HepG2 (cell line): ENCODE results near the gene DDX1. TPM values are rescaled to one million over a fixed set of nuclear protein-coding genes. Genes with fewer than 3 reads are reported as not detected.

Experiments used
- ATAC-seq: fragments of 200-7000 bp; cut with Tn5 transposase; 3 replicates; pipeline ENCODE4 v1.9.1; 2020; ENCODE audit warnings: mild to moderate bottlenecking, moderate library complexity
- BruUV-seq: library from RNA; stranded (reverse); fragments of 400-500 nt; replicated peaks from 2 replicates; lab custom pipeline; 2021; lab: Mats Ljungman, UMichigan
- CTCF ChIA-PET: fragments of 300-600 bp; formaldehyde crosslinking; extraction: SDS; loops from one replicate; lab custom pipeline; 2021; ENCODE audit warnings: low total read pairs, inconsistent platforms, low intra/inter-chr PET ratio; lab: Yijun Ruan, JAX
- POLR2A ChIA-PET: fragments of 350-600 bp; sonication (Branson Sonifier 250); formaldehyde crosslinking; loops from one replicate; lab custom pipeline; 2020; ENCODE audit warnings: antibody characterized with exemption, inconsistent platforms; lab: Yijun Ruan, JAX
- DNase-seq: peaks from one replicate; pipeline ENCODE4 v3.0.0-alpha.2; 2015; ENCODE audit warnings: low spot score
- FAIRE-seq: peaks from 3 replicates; lab custom pipeline; 2011; peaks lifted over from hg19 to GRCh38; lab: Jason Lieb, UNC
- H2AFZ ChIP-seq: one replicate; pipeline ENCODE4 v1.6.1; 2011; ENCODE audit warnings: low read length, inconsistent platforms
- H3K27ac ChIP-seq: fragments of 300-600 bp; 3 replicates; pipeline ENCODE4 v1.8.0; 2011; ENCODE audit warnings: mixed run types, mild to moderate bottlenecking, mixed read lengths, low read length, inconsistent platforms; ENCODE audit not compliant: insufficient read depth; ENCODE audit errors: extremely low read length
- H3K27me3 ChIP-seq, 2 experiments: fragments of 200-600 bp in 1 of 2; 2 replicates in 1 of 2; 3 replicates in 1 of 2; pipeline versions ENCODE4 v1.6.0 to v1.8.0; 2011; ENCODE audit warnings: low read length in 2 of 2, mild to moderate bottlenecking in 2 of 2, moderate library complexity in 2 of 2, inconsistent platforms in 1 of 2; ENCODE audit not compliant: insufficient read depth in 2 of 2, control insufficient read depth in 1 of 2
- H3K36me3 ChIP-seq, 2 experiments: fragments of 200-600 bp in 1 of 2; replicated peaks in 1 of 2; 2 replicates in 1 of 2; 3 replicates in 1 of 2; pipeline versions ENCODE4 v1.5.1 to v1.8.0; 2011; ENCODE audit warnings: low read length in 2 of 2, inconsistent platforms in 1 of 2; ENCODE audit not compliant: insufficient read depth in 2 of 2, control insufficient read depth in 1 of 2
- H3K4me1 ChIP-seq: 2 replicates; pipeline ENCODE4 v1.5.1; 2012; ENCODE audit warnings: low read length, inconsistent platforms; ENCODE audit not compliant: insufficient read depth
- H3K4me2 ChIP-seq: 2 replicates; pipeline ENCODE4 v1.6.0; 2011; ENCODE audit warnings: low read depth, low read length, inconsistent platforms
- H3K4me3 ChIP-seq, 3 experiments: fragments of 200-600 bp in 1 of 3; sonication (generic), shearing (Covaris generic) in 1 of 3; replicated peaks in 1 of 3; 2 replicates each; pipeline ENCODE4 v1.5.1; 2011 to 2016; ENCODE audit warnings: low read length in 3 of 3, inconsistent platforms in 2 of 3, low read depth in 2 of 3, mild to moderate bottlenecking in 2 of 3, control low read depth in 1 of 3, mixed read lengths in 1 of 3; ENCODE audit not compliant: insufficient read depth in 1 of 3
- H3K79me2 ChIP-seq: one replicate; pipeline ENCODE4 v1.6.1; 2011; ENCODE audit warnings: low read length, inconsistent platforms; ENCODE audit not compliant: insufficient read depth
- H3K9ac ChIP-seq: 2 replicates; pipeline ENCODE4 v1.6.0; 2011; ENCODE audit warnings: mild to moderate bottlenecking, low read depth, low read length, inconsistent platforms; ENCODE audit not compliant: insufficient read depth
- H3K9me3 ChIP-seq: 2 replicates; pipeline ENCODE4 v1.5.1; 2012; ENCODE audit warnings: mild to moderate bottlenecking, low read length
- H4K20me1 ChIP-seq: 2 replicates; pipeline ENCODE4 v1.6.0; 2011; ENCODE audit warnings: inconsistent platforms, mild to moderate bottlenecking, low read length, moderate library complexity; ENCODE audit not compliant: insufficient read depth
- EP300 ChIP-seq, 3 experiments: sonication (generic) in 1 of 3; formaldehyde crosslinking in 1 of 3; IDR thresholded peaks; 2 replicates each; pipeline versions ENCODE4 v1.5.1 to v1.6.1; 2011 to 2020; ENCODE audit warnings: low read depth in 2 of 3, low read length in 2 of 3, borderline replicate concordance in 1 of 3, improper control_type of control experiment in 1 of 3, mild to moderate bottlenecking in 1 of 3, missing genetic modification reagents in 1 of 3, moderate library complexity in 1 of 3
- HNF4G ChIP-seq, 2 experiments: sonication (generic) in 1 of 2; formaldehyde crosslinking in 1 of 2; IDR thresholded peaks; 2 replicates each; pipeline versions ENCODE4 v1.4.0 to v1.6.1; 2011 to 2020; ENCODE audit warnings: borderline replicate concordance in 2 of 2, low read depth in 2 of 2, mild to moderate bottlenecking in 2 of 2, low read length in 1 of 2, missing genetic modification reagents in 1 of 2, moderate library complexity in 1 of 2
- JARID2 ChIP-seq: sonication (generic); formaldehyde crosslinking; IDR thresholded peaks from 2 replicates; pipeline ENCODE4 v1.8.1; 2023; ENCODE audit warnings: missing genetic modification reagents, inconsistent platforms; ENCODE audit not compliant: insufficient replicate concordance
- PAX8 ChIP-seq: sonication (generic); formaldehyde crosslinking; IDR thresholded peaks from 2 replicates; pipeline ENCODE4 v1.8.0; 2022; ENCODE audit warnings: mild to moderate bottlenecking, missing genetic modification reagents, borderline replicate concordance
- PHF21A ChIP-seq: sonication (generic); formaldehyde crosslinking; IDR thresholded peaks from 2 replicates; pipeline ENCODE4 v1.5.0; 2020; ENCODE audit warnings: mild to moderate bottlenecking, missing genetic modification reagents
- RFX3 ChIP-seq: IDR thresholded peaks from 2 replicates; pipeline ENCODE4 v1.6.1; 2016; ENCODE audit warnings: missing biosample characterization, missing genetic modification reagents
- ZNF20 ChIP-seq: sonication (generic); formaldehyde crosslinking; IDR thresholded peaks from 2 replicates; pipeline ENCODE4 v1.4.0; 2020; ENCODE audit warnings: mild to moderate bottlenecking, moderate library complexity, missing genetic modification reagents
- ZNF235 ChIP-seq: sonication (generic); formaldehyde crosslinking; IDR thresholded peaks from 2 replicates; pipeline ENCODE4 v1.8.1; 2023; ENCODE audit warnings: mild to moderate bottlenecking, missing genetic modification reagents, borderline replicate concordance
- ZSCAN29 ChIP-seq: sonication (generic); formaldehyde crosslinking; conservative IDR thresholded peaks from 2 replicates; pipeline ENCODE4 v1.4.0; 2020; ENCODE audit warnings: mild to moderate bottlenecking, missing genetic modification reagents
- WGBS: methylation state at CpG from one replicate; pipeline ENCODE4 v1.1.6; 2017; ENCODE audit warnings: low lambda C conversion rate; 5-methylcytosine and 5-hydroxymethylcytosine counted together
- in situ Hi-C: cut with HindIII; loops from 2 replicates; pipeline ENCODE4 v1.10.0; 2017; ENCODE audit warnings: low pct_unique_long_range_greater_than_20kb; ENCODE audit not compliant: extremely low pct_ligation_motif_present
- intact Hi-C: fragments of 100-400 bp; cut with micrococcal nuclease; formaldehyde crosslinking; loops from one replicate; pipeline ENCODE4 v1.10.0; 2022; ENCODE audit not compliant: unreplicated experiment
- polyA plus RNA-seq, 8 experiments: library from polyadenylated mRNA; depleted of rRNA in 3 of 8; stranded (reverse) in 7 of 8; unstranded in 1 of 8; fragments of >200 nt; fragmentation: Illumina TruSeq in 4 of 8; extraction: Trizol in 4 of 8; gene quantifications; 2 replicates each; pipeline versions ENCODE4 v1.2.1 to v1.2.3, GENCODE V29; 2011 to 2016; ENCODE audit warnings: low read depth in 4 of 8, missing spikeins in 1 of 8, mixed read lengths in 1 of 8; ENCODE audit not compliant: insufficient read depth in 1 of 8
- total RNA-seq, 5 experiments: library from RNA; depleted of rRNA; stranded (reverse); fragments of >200 nt; fragmentation: Illumina TruSeq; extraction: Trizol; gene quantifications; 2 replicates each; pipeline ENCODE4 v1.2.3, GENCODE V29; 2016; ENCODE audit warnings: low read depth in 1 of 5
- TF ChIP-seq, protein P1 (sequence below): sonication (generic); formaldehyde crosslinking; IDR thresholded peaks from 2 replicates; pipeline ENCODE4 v1.4.0; 2020; ENCODE audit warnings: missing genetic modification reagents, borderline replicate concordance

DDX1 gene
- total and polyA plus RNA-seq, 2 of the 13 experiments (the other 11 are each of a cell fraction or from before 2014, with no cell fraction given) = 81.6 to 130 TPM

DNA sequence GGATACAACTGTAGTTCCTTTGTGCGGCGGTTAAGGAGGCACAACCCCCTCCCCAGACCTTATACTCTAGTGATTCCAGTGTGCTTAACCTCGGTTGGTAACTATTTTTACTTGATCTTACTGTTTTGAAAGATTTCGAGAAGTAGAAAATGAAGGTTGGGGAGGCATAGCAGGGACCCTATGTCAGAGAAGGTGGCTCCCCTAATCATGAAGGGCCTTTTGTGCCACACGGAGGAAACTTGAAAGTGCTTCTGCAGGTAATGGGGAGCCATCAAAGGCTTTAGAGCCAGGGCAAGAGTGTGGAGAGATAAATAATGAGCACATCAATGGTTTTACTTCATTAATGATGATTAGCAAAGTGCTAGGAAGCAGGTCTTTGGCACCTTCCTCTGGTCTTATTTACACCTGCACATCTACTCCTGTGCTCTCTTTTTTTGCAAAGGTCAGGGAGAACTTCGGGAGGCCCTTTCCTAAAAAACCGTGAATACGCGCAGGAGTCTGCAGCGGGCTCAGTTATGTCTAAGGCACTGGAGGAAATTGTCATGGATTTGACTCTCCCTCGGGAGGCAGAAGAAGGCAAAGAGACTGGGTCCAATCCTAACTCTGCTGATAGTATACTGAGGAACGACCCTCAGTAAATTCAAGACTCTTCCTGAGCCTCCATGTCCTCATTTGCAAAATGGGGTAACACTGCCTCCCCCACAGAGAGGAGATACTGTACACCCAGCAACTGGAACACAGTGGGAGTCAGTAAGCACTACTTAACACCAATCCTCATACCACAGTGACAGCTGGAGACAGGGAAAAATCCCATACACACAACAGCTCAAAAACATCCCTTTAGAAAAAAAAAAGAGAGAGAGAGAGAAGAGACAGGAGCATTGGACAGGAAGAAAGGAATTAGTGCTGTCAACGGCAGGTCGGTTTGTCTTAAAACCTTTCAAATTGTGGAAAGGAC, 81.6 kb downstream of the DDX1 start:
- Histone ChIP-seq H4K20me1 (no peaks in the 10 kb centered on the region), H3K4me1 (peaks cover 37% of the 10 kb centered on the region), H3K9me3 (no peaks in the 10 kb centered on the region), H3K27ac (no peak overlapping the region), H3K4me3 (peak overlapping the region in 1 of 3 experiments; percentile 44; a peak in 1 of 6 replicates), H3K36me3 (no peaks in the 10 kb centered on the region), H3K4me2 (peak overlapping the region; percentile 67), H3K27me3 (peaks cover 0 to 18% of the 10 kb centered on the region in 2 experiments; a peak in 2 of 5 replicates), H3K79me2 (no peaks in the 10 kb centered on the region), H3K9ac (no peak overlapping the region), H2AFZ (no peak overlapping the region)
- BruUV-seq = no TSS peak
- DNase-seq (no peak), ATAC-seq (peak; percentile 4; the same call in 2 of the 3 replicates), FAIRE-seq (no peak)
- in situ Hi-C loops (no loop called here), intact Hi-C loops (no loop called here)
- TF ChIP-seq ZSCAN29 (CRISPR knock-in tag) (0 out of 2 replicates have a peak, but pooled peaks have one; percentile 12), ZNF20 (CRISPR knock-in tag) (no peak), JARID2 (no peak)
- 52% methylated on average over 14 of the region's 14 CpGs for WGBS
- CTCF ChIA-PET = no interaction called here
- POLR2A ChIA-PET = no interaction called here

DNA sequence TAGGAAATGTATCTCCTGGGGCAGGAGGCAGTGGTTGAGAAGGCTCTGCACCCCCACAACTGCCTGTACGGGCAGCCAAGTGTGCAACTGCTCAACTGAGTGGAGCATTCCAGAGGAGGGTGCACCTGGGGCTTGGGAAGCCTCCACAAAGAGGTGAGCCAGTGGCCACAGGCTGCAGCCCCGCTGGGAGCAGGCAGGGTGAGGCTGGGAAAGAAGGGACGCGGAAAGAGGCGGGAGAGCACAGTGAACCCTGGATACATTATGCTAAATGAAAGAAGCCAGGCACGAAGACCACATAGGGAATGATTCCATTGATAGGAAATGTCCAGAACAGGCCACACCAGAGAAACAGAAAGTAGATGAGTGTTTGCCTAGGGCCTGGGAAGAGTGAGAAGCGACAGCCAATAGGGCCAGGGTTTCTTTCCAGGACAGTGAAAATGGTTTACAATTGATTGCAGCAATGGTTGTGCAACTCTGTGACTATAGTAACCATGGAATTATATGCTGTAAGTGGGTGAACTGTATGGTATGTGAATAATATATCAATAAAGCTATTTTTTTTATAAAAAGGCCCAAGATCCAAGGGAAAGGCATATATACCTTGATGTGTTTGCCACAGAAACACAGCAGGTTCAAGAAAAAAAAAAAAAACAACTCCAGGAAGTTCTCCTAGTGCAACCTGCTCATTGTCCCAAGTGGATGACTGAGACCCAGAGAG, 82.4 kb downstream of the DDX1 start:
- ChIA-PET CTCF (no interaction called here), POLR2A (no interaction called here)
- ATAC-seq (peak; percentile 89), DNase-seq (peak; percentile 73), FAIRE-seq (peak; percentile 67)
- H3K27me3 ChIP-seq = peaks cover 0 to 13% of the 10 kb centered on the region in 2 experiments; a peak in 2 of 5 replicates
- BruUV-seq = no TSS peak
- H3K9me3 ChIP-seq = no peaks in the 10 kb centered on the region
- H3K4me3 ChIP-seq = peak overlapping the region in 1 of 3 experiments; percentile 44; a peak in 1 of 6 replicates
- intact Hi-C loops = no loop called here
- no peak overlapping the region for H3K27ac ChIP-seq
- in situ Hi-C loops = no loop called here
- H3K9ac ChIP-seq = peak overlapping the region; percentile 2; the same call in 1 of the 2 replicates
- H3K4me1 ChIP-seq = peaks cover 28% of the 10 kb centered on the region
- peak overlapping the region; percentile 67 for H3K4me2 ChIP-seq
- WGBS = 4% methylated on average over 7 of the region's 7 CpGs
- no peak overlapping the region for H2AFZ ChIP-seq
- H3K36me3 ChIP-seq = no peaks in the 10 kb centered on the region
- H4K20me1 ChIP-seq = no peaks in the 10 kb centered on the region
- no peaks in the 10 kb centered on the region for H3K79me2 ChIP-seq
- TF ChIP-seq RFX3 (CRISPR knock-in tag) (peak; percentile 43; the same call in 1 of the 2 replicates), PAX8 (0 out of 2 replicates have a peak, but pooled peaks have one; percentile 41), ZNF235 (CRISPR knock-in tag) (no peak), EP300 (IDR thresholded peaks at IDR 0.05; ENCODE audit: low read depth in 2 of 2, low read length in 2 of 2) (no peak), EP300 (CRISPR knock-in tag; IDR thresholded peaks at IDR 0.05; ENCODE audit: borderline replicate concordance) (no peak), HNF4G (IDR thresholded peaks at IDR 0.05; ENCODE audit: borderline replicate concordance, low read depth, low read length) (no peak), HNF4G (CRISPR knock-in tag; IDR thresholded peaks at IDR 0.05; ENCODE audit: borderline replicate concordance, low read depth) (no peak), PHF21A (CRISPR knock-in tag) (peak; percentile 67)
- TF ChIP-seq, protein P1, sequence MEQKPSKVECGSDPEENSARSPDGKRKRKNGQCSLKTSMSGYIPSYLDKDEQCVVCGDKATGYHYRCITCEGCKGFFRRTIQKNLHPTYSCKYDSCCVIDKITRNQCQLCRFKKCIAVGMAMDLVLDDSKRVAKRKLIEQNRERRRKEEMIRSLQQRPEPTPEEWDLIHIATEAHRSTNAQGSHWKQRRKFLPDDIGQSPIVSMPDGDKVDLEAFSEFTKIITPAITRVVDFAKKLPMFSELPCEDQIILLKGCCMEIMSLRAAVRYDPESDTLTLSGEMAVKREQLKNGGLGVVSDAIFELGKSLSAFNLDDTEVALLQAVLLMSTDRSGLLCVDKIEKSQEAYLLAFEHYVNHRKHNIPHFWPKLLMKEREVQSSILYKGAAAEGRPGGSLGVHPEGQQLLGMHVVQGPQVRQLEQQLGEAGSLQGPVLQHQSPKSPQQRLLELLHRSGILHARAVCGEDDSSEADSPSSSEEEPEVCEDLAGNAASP = 0 out of 2 replicates have a peak, but pooled peaks have one; percentile 15
